ENCODE results near the gene GSK3B. TPM values are rescaled to one million over a fixed set of nuclear protein-coding genes. Genes with fewer than 3 reads are reported as not detected.

Gene GSK3B
- total RNA-seq, 3 donors from 2014 or later: 34.6 to 46.1 (median 42.0) TPM

DNA sequence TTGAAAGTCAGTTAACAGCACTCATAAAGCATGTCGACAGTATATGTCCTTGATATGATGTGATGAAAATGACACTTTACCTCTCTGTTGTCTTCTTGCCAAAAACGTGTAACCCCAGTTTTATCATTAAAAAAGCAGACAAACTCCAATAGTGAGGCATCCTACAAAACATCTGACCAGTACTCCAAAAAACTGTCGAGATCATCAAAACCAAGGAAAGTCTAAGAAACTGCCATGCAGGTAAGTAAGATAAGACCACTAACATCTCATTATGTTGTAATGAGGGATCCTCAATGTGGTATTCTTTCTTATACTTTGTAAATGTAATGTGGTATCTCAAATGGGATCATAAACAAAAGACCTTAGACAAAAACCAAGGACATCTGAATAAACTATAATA, 160.0 kb downstream of the GSK3B start:
- Histone ChIP-seq H3K27me3 (no peaks in the 10 kb centered on the region), H3K4me3 (no peak overlapping the region), H3K27ac (no peak overlapping the region), H3K36me3 (no peaks in the 10 kb centered on the region), H3K9me3 (no peaks in the 10 kb centered on the region), H3K4me1 (no peaks in the 10 kb centered on the region)
- TF ChIP-seq POLR2AphosphoS5 (IDR thresholded peaks at IDR 0.05): no peak
- TF ChIP-seq, protein P1, sequence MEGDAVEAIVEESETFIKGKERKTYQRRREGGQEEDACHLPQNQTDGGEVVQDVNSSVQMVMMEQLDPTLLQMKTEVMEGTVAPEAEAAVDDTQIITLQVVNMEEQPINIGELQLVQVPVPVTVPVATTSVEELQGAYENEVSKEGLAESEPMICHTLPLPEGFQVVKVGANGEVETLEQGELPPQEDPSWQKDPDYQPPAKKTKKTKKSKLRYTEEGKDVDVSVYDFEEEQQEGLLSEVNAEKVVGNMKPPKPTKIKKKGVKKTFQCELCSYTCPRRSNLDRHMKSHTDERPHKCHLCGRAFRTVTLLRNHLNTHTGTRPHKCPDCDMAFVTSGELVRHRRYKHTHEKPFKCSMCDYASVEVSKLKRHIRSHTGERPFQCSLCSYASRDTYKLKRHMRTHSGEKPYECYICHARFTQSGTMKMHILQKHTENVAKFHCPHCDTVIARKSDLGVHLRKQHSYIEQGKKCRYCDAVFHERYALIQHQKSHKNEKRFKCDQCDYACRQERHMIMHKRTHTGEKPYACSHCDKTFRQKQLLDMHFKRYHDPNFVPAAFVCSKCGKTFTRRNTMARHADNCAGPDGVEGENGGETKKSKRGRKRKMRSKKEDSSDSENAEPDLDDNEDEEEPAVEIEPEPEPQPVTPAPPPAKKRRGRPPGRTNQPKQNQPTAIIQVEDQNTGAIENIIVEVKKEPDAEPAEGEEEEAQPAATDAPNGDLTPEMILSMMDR (IDR thresholded peaks at IDR 0.05): no peak
- TF ChIP-seq POLR2A (IDR thresholded peaks at IDR 0.05): no peak
- intact Hi-C loops (cut with DNase I; ENCODE audit: low total_unique reads): no loop called here
- DNase-seq (ENCODE audit: low spot score in 2 of 2): no peak

DNA sequence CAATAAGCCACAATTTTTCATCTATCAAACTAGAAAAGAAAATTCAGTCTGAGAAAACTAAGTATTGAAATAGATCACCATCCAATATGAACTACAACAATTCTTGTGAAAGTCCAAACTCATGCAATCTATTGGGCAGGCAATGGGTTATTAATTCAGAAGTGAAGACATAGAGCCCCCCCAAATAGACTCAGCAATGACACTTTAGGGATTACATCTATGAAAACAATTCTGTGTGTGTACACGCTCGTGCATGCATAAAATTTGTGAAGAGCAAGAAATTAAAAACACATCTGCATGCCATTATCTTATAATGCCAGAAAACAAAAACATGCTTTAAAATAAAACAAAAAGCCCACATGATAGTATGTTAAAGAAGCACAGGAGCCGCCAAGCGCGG, 161.0 kb downstream of the GSK3B start:
- no peak for DNase-seq (ENCODE audit: low spot score in 2 of 2)
- Histone ChIP-seq H3K27ac (no peak overlapping the region), H3K4me3 (no peak overlapping the region), H3K4me1 (no peaks in the 10 kb centered on the region), H3K27me3 (no peaks in the 10 kb centered on the region), H3K9me3 (no peaks in the 10 kb centered on the region), H3K36me3 (no peaks in the 10 kb centered on the region)
- TF ChIP-seq POLR2AphosphoS5 (IDR thresholded peaks at IDR 0.05): no peak
- no peak for TF ChIP-seq POLR2A (IDR thresholded peaks at IDR 0.05)
- TF ChIP-seq, protein P1 (IDR thresholded peaks at IDR 0.05): no peak
- intact Hi-C loops (cut with DNase I; ENCODE audit: low total_unique reads): no loop called here

DNA sequence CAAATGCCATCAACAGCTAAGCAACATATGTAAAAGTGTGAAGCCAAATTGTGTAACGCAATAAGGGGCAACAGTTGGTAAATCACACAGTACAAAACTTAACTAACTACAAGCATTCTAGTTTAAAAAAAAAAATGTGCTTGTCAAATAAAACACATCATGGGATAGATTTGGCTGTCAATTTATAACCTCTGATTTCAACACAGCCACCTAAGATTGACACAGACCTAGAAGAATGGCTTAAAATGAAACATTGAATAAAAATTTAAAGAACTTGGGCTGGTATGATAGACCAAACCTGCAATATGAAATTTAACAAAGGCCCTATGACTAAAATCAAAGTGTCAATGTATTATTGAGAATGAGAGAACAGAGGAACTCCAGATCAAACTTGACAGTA, 164.0 kb downstream of the GSK3B start:
- TF ChIP-seq POLR2A (IDR thresholded peaks at IDR 0.05) (no peak), POLR2AphosphoS5 (IDR thresholded peaks at IDR 0.05) (no peak)
- TF ChIP-seq, protein P1 (IDR thresholded peaks at IDR 0.05): no peak

DNA sequence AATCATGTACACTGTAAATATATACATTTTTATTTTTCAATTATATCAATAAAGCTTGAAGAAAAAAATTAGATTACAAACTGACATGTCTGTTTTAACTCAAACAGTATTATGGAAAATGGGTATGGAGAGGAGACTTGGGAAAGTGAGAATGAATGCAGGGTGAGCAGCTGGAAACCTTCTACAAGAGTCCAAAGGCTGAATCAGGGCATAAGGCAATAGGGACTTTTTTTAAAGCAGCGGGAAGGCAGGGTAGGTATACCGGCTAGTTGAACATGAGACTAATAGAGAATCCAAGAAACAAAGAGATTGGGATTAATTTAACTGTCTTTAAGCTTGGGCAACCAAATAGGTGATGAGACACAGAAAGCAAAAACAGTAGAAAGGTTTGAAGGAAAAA, 167.1 kb downstream of the GSK3B start:
- Histone ChIP-seq H3K27ac (no peak overlapping the region), H3K4me1 (no peaks in the 10 kb centered on the region), H3K9me3 (no peaks in the 10 kb centered on the region), H3K27me3 (no peaks in the 10 kb centered on the region), H3K4me3 (no peak overlapping the region), H3K36me3 (no peaks in the 10 kb centered on the region)
- TF ChIP-seq POLR2A (IDR thresholded peaks at IDR 0.05): no peak
- TF ChIP-seq, protein P1 (IDR thresholded peaks at IDR 0.05): no peak
- TF ChIP-seq POLR2AphosphoS5 (IDR thresholded peaks at IDR 0.05): no peak
- no peak for DNase-seq (ENCODE audit: low spot score in 2 of 2)
- intact Hi-C loops (cut with DNase I; ENCODE audit: low total_unique reads): no loop called here

More for the DNA sequence above, 164.0 kb downstream of the GSK3B start:
- Histone ChIP-seq H3K27me3 (no peaks in the 10 kb centered on the region), H3K9me3 (no peaks in the 10 kb centered on the region), H3K27ac (no peak overlapping the region), H3K36me3 (no peaks in the 10 kb centered on the region), H3K4me1 (no peaks in the 10 kb centered on the region), H3K4me3 (no peak overlapping the region)
- no peak for DNase-seq (ENCODE audit: low spot score in 2 of 2)
- intact Hi-C loops (cut with DNase I; ENCODE audit: low total_unique reads): no loop called here

DNA sequence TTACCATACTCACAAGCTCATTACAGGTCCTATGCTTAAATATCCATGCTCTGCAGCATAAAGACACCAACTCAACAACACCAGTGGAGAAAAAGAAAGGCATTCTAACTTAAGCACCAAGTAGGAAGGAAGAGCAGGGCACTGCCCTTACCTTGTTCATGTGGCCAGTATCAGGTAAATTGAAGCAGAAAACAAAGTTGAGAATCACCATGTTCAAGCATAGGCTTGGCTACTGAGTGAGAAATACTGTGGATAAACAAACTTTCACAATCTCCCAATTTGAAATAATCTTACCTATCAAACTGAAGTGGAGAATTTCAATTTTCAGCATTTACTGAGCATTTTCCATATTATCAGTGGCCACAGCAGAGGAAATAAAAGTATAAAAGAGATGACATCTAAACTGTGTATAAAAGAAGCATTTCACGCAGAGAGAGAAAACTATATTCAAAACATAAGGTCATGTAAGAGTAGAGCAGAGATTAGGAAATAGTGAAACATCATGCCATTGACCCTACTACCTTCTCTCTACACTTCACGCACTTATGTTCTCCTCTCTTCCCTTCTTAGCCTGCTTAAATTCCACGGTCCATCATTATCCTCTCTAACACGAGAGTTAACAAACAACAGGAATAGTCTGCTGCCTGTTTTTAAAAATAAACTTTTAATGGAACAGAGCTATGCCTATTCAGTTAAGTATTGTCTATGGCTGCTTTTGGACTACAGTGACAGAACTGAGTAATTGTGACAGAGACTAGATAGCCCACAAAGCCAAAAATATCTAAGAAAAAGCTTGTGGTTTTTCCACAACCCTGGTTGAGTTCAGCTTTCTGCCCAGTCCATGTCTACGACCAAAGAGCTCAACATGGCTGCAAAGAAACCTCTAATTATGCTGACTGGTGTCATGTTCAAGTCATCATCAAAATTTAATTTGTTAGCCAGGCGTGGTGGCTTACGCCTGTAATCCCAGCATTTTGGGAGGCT, 169.8 kb downstream of the GSK3B start:
- H3K36me3 ChIP-seq: no peaks in the 10 kb centered on the region
- H3K4me3 ChIP-seq: no peak overlapping the region
- H3K9me3 ChIP-seq: no peaks in the 10 kb centered on the region
- intact Hi-C loops (cut with DNase I; ENCODE audit: low total_unique reads): no loop called here
- no peaks in the 10 kb centered on the region for H3K4me1 ChIP-seq
- TF ChIP-seq POLR2A (IDR thresholded peaks at IDR 0.05) (no peak), POLR2AphosphoS5 (IDR thresholded peaks at IDR 0.05) (no peak)
- TF ChIP-seq, protein P1 (IDR thresholded peaks at IDR 0.05): no peak
- no peak overlapping the region for H3K27ac ChIP-seq
- no peak for DNase-seq (ENCODE audit: low spot score in 2 of 2)
- no peaks in the 10 kb centered on the region for H3K27me3 ChIP-seq

All from breast epithelium (tissue), 4 donors.